IPS DF 6.9 (cell line): ENCODE data around the gene CBFB.
"Not testable (repeated sequence)": the region's sequence is repeated elsewhere in the genome, so short reads cannot be mapped to it uniquely, and the experiment has no call there.

Source experiments
- DNase-seq: peaks from one replicate; pipeline ENCODE4 v3.0.0-alpha.2; 2013; ENCODE audit warnings: low read depth, low spot score
- H3K27ac ChIP-seq: one replicate; pipeline ENCODE4 v1.5.1; 2013; ENCODE audit warnings: low read length, control low read depth
- H3K27me3 ChIP-seq: 2 replicates; pipeline ENCODE4 v1.6.1; 2013; ENCODE audit warnings: mild to moderate bottlenecking, low read length; ENCODE audit not compliant: control insufficient read depth, insufficient read depth
- H3K36me3 ChIP-seq: 2 replicates; pipeline ENCODE4 v1.6.1; 2013; ENCODE audit warnings: low read length; ENCODE audit not compliant: control insufficient read depth, insufficient read depth
- H3K4me1 ChIP-seq: 2 replicates; pipeline ENCODE4 v1.6.1; 2013; ENCODE audit warnings: low read length; ENCODE audit not compliant: control insufficient read depth, insufficient read depth
- H3K4me3 ChIP-seq: 2 replicates; pipeline ENCODE4 v1.5.1; 2013; ENCODE audit warnings: mild to moderate bottlenecking, low read length
- H3K9me3 ChIP-seq: 2 replicates; pipeline ENCODE4 v1.6.1; 2013; ENCODE audit warnings: low read length, inconsistent platforms; ENCODE audit not compliant: control insufficient read depth, insufficient read depth
- WGBS: extraction: QIAGEN DNeasy Blood & Tissue Kit; methylation state at CpG from one replicate; pipeline ENCODE4 v1.1.7; 2013; ENCODE audit warnings: mixed read lengths, missing lambda C conversion rate; ENCODE audit not compliant: insufficient read length, insufficient coverage; 5-methylcytosine and 5-hydroxymethylcytosine counted together

CBFB gene

DNA sequence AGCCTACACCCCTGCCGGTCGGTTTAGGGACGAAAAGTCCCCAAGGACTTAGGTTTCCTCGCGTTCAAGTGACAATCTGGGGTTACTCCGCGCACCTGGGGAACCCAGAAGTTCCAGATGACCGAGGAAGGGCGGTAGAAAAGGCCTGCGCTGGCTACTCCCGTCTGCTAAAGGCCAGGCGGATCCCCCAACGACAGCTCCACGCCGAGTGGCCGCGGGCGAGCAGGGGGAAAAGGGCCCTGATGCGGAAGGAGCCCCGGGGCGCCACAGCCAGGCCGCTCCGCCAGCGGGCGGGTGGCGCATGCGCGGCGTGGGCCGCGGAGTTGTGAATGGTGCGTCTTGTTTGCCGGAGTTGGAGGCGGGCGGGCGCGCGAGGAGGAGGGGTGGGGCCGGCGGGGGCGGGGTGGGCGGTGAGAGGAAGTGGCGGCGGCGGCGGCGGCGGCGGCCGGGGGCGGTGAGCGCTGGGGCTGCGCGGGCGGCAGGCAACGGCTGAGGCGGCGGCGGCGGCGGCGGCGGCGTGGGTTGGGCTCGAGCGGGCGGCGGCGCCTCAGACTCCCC, at the start of gene CBFB:
CBFB (plus strand) TSS at position 454 of the 558 bp plus-strand sequence. CDS start 259 bp downstream, outside the sequence.
- Histone ChIP-seq H3K27ac (no peak within 1 kb of the TSS), H3K36me3 (no peaks in the 10 kb centered on the region), H3K4me1 (no peaks in the 10 kb centered on the region), H3K27me3 (no peaks in the 10 kb centered on the region), H3K4me3 (peak within 1 kb of the TSS; percentile 91), H3K9me3 (no peaks in the 10 kb centered on the region)
- DNase-seq, result peak; percentile 45
- WGBS, result no CpG with 5 or more reads among the region's 69 CpGs

GRCh38 chr16:66983033-66983432, 45.9 kb upstream of the CBFB start:
- no peaks in the 10 kb centered on the region for H3K9me3 ChIP-seq
- DNase-seq, result no peak
- no peak overlapping the region for H3K27ac ChIP-seq
- WGBS, result 100% methylated on average over 1 of the region's 9 CpGs
- no peaks in the 10 kb centered on the region for H3K4me1 ChIP-seq
- no peak overlapping the region for H3K4me3 ChIP-seq
- no peaks in the 10 kb centered on the region for H3K36me3 ChIP-seq
- no peaks in the 10 kb centered on the region for H3K27me3 ChIP-seq

DNA sequence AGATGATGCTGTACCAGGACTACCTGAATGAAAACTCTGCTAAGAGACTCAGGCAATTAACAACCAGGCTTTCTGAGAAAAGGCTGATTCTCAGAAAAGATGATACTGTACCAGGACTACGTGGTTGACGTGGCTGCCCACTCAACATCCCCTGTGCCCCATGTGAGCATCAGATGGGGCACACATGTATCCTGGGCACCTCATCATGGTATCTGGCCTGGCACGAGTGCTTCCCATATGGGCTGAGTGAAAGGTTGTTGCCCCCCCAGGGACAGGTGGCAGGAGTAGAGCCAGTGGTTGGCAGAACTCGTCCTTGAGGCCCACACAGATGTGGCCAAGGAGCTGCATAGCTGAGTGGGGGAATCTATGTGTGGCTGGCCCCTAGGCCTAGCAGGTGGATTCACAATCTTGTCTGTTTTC, 44.0 kb upstream of the CBFB start:
- DNase-seq, result no peak
- Histone ChIP-seq H3K27ac (no peak overlapping the region), H3K9me3 (no peaks in the 10 kb centered on the region), H3K4me1 (no peaks in the 10 kb centered on the region), H3K4me3 (no peak overlapping the region), H3K27me3 (no peaks in the 10 kb centered on the region), H3K36me3 (no peaks in the 10 kb centered on the region)
- WGBS, result no CpG with 5 or more reads among the region's 4 CpGs

GRCh38 chr16:66986559-66986958, 42.4 kb upstream of the CBFB start:
- WGBS, result 100% methylated on average over 1 of the region's 6 CpGs
- Histone ChIP-seq H3K27me3 (no peaks in the 10 kb centered on the region), H3K36me3 (no peaks in the 10 kb centered on the region), H3K27ac (no peak overlapping the region), H3K9me3 (no peaks in the 10 kb centered on the region), H3K4me3 (no peak overlapping the region), H3K4me1 (no peaks in the 10 kb centered on the region)
- DNase-seq, result no peak

DNA sequence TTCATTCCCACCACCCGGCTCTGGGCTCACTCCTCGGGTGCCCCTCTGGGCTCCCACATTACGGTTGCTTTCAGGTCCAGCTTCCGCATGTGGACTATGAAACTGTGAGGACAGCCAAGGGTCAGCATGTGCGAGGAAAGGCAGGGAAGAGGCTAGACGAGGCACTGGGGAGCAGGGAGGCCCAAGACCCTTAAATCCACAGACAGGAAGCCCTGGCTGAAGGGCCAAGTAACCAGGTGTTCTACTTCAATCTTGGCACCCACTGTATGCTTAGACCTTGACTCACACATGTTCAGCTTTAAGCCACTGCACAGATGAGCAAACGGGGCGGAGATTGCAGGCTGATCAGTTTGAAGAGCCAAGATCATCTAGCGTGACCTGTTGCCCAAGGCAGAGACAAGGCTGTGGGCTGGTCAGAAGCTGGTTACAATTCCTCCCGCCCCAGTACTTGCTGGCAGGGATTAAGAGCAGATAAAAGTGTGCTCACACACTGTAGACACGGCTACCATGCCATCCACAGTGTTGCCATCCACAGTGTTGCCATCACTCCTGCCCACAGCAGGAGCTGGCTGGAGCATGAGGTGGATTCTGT, 40.7 kb upstream of the CBFB start, which contains the start of gene CES4A:
CES4A (plus strand) TSS at position 393 of the 592 bp plus-strand sequence; CDS start at position 577, 184 bp downstream.
- Histone ChIP-seq H3K4me1 (no peaks in the 10 kb centered on the region), H3K36me3 (no peaks in the 10 kb centered on the region), H3K4me3 (no peak within 1 kb of the TSS), H3K27ac (no peak within 1 kb of the TSS), H3K27me3 (no peaks in the 10 kb centered on the region), H3K9me3 (no peaks in the 10 kb centered on the region)
- WGBS, result no CpG with 5 or more reads among the region's 11 CpGs
- no peak for DNase-seq

- no CpG with 5 or more reads among the region's 2 CpGs for WGBS
- H3K4me3 ChIP-seq, result no peak overlapping the region
Measured at GRCh38 chr16:66991545-66992077, 37.3 kb upstream of the CBFB start.

DNA sequence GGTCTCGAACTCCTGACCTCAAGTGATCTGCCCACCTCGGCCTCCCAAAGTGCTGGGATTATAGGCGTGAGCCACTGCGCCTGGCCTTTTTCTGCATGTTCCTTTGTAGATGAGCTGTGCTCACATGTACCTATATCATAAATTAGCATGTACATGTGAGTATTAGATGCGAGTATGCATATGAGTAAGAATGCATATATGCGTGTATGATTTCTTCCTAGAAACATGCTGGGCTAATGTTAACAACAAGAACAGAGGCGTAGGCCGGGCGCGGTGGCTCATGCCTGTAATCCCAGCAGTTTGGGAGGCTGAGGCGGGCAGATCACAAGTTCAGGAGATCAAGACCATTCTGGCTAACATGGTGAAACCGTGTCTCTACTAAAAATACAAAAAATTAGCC, 35.4 kb upstream of the CBFB start:
- H3K4me1 ChIP-seq, H3K27me3 ChIP-seq, DNase-seq, H3K36me3 ChIP-seq, H3K4me3 ChIP-seq, H3K27ac ChIP-seq, H3K9me3 ChIP-seq: not testable (repeated sequence)
- WGBS, result no CpG with 5 or more reads among the region's 12 CpGs

More at GRCh38 chr16:66991545-66992077, 37.3 kb upstream of the CBFB start:
- Histone ChIP-seq H3K27me3 (no peaks in the 10 kb centered on the region), H3K36me3 (no peaks in the 10 kb centered on the region), H3K9me3 (no peaks in the 10 kb centered on the region), H3K27ac (no peak overlapping the region), H3K4me1 (no peaks in the 10 kb centered on the region)
- DNase-seq, result no peak

GRCh38 chr16:66996324-66996982, 32.5 kb upstream of the CBFB start:
- DNase-seq, result no peak
- Histone ChIP-seq H3K36me3 (no peaks in the 10 kb centered on the region), H3K9me3 (no peaks in the 10 kb centered on the region), H3K4me1 (no peaks in the 10 kb centered on the region), H3K4me3 (no peak overlapping the region), H3K27me3 (peaks cover 17% of the 10 kb centered on the region; the same call in 1 of the 2 replicates), H3K27ac (no peak overlapping the region)
- no CpG with 5 or more reads among the region's 6 CpGs for WGBS

DNA sequence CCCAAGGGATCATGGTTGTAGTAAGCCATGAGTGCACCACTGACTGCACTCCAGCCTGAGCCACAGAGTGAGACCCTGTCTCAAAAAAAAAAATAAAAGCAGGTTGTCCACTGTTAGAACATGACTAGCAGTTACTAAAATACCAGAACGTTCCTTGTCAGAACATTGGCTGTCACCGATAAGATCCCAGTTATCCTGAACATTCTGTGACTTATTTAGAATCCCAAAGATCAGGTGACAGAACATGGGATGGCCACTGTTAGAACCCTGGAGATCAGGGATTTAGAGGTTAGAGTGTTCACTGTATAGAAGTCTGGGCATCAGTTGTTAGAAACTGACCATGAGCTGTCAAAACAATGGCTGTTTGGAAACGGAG, 32.0 kb upstream of the CBFB start:
- Histone ChIP-seq H3K36me3 (no peaks in the 10 kb centered on the region), H3K4me3 (no peak overlapping the region), H3K4me1 (no peaks in the 10 kb centered on the region), H3K27me3 (peaks cover 17% of the 10 kb centered on the region; the same call in 1 of the 2 replicates), H3K27ac (no peak overlapping the region), H3K9me3 (no peaks in the 10 kb centered on the region)
- DNase-seq, result no peak
- no CpG with 5 or more reads among the region's 3 CpGs for WGBS

DNA sequence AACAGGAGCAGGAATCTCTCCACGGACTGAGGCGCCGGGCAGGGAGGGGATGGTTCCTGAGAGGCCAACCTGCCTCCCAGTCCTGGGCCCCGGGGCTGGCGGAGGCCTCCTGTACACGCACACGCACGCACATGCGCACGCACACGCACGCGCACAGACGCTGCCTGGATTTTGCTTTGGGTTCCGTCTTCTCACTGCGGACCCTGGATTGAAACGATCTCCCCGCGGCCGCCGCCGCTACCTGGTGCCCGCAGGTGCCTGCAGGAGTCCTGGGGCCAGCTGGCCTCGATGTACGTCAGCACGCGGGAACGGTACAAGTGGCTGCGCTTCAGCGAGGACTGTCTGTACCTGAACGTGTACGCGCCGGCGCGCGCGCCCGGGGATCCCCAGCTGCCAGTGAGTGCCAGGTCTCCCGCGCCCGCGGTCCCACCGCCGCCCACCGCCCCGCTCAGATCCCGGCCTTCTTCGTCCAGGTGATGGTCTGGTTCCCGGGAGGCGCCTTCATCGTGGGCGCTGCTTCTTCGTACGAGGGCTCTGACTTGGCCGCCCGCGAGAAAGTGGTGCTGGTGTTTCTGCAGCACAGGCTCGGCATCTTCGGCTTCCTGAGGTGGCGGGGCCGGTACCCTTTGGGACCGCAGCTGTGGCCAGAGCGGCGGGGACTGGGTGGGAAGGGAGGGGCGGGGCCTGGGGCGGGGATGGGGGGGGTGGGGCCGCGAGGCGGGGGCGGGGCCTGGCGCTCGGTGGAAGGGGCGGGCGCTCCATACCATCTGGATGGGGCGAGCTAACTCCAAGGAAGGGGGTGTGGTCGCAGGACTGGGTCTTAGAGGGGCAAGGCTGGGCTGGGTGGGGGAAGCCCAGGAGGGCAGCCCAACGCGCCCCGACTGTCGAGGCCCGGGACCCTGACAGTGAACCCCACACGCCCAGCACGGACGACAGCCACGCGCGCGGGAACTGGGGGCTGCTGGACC, 28.3 kb upstream of the CBFB start:
- Histone ChIP-seq H3K4me3 (peak overlapping the region; percentile 53; the same call in 1 of the 2 replicates), H3K27me3 (peaks cover 21% of the 10 kb centered on the region; the same call in 1 of the 2 replicates), H3K9me3 (no peaks in the 10 kb centered on the region), H3K36me3 (no peaks in the 10 kb centered on the region), H3K27ac (no peak overlapping the region), H3K4me1 (no peaks in the 10 kb centered on the region)
- no peak for DNase-seq
- no CpG with 5 or more reads among the region's 89 CpGs for WGBS
